ENCODE data around the gene PLCL2.
A peak's percentile ranks its signal among the peaks of the same experiment; 100 is the strongest.

Gene PLCL2

GRCh38 chr3:17089314-17089700 lies 204.6 kb downstream of the PLCL2 start:
- Histone ChIP-seq H3K4me1 (ENCODE audit: control insufficient read depth in 1 of 2, insufficient read depth in 1 of 2, low read depth in 1 of 2, low read length in 1 of 2) (no peaks in the 10 kb centered on the region), H3K4me3 (ENCODE audit: low read depth in 1 of 2, low read length in 1 of 2) (no peak overlapping the region), H3K36me3 (peaks cover 70% of the 10 kb centered on the region), H3K27ac (no peak overlapping the region), H3K27me3 (no peaks in the 10 kb centered on the region), H3K9me3 (no peaks in the 10 kb centered on the region)
- TF ChIP-seq, protein P1, sequence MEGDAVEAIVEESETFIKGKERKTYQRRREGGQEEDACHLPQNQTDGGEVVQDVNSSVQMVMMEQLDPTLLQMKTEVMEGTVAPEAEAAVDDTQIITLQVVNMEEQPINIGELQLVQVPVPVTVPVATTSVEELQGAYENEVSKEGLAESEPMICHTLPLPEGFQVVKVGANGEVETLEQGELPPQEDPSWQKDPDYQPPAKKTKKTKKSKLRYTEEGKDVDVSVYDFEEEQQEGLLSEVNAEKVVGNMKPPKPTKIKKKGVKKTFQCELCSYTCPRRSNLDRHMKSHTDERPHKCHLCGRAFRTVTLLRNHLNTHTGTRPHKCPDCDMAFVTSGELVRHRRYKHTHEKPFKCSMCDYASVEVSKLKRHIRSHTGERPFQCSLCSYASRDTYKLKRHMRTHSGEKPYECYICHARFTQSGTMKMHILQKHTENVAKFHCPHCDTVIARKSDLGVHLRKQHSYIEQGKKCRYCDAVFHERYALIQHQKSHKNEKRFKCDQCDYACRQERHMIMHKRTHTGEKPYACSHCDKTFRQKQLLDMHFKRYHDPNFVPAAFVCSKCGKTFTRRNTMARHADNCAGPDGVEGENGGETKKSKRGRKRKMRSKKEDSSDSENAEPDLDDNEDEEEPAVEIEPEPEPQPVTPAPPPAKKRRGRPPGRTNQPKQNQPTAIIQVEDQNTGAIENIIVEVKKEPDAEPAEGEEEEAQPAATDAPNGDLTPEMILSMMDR (IDR thresholded peaks at IDR 0.05): no peak

- Histone ChIP-seq H3K4me1 (ENCODE audit: control insufficient read depth in 1 of 2, insufficient read depth in 1 of 2, low read depth in 1 of 2, low read length in 1 of 2) (no peaks in the 10 kb centered on the region), H3K36me3 (peaks cover 70% of the 10 kb centered on the region), H3K4me3 (ENCODE audit: low read depth in 1 of 2, low read length in 1 of 2) (no peak overlapping the region), H3K9me3 (no peaks in the 10 kb centered on the region), H3K27ac (no peak overlapping the region), H3K27me3 (no peaks in the 10 kb centered on the region)
- TF ChIP-seq, protein P1 (IDR thresholded peaks at IDR 0.05): no peak
Measured at GRCh38 chr3:17090280-17090983, 205.7 kb downstream of the PLCL2 start.

DNA sequence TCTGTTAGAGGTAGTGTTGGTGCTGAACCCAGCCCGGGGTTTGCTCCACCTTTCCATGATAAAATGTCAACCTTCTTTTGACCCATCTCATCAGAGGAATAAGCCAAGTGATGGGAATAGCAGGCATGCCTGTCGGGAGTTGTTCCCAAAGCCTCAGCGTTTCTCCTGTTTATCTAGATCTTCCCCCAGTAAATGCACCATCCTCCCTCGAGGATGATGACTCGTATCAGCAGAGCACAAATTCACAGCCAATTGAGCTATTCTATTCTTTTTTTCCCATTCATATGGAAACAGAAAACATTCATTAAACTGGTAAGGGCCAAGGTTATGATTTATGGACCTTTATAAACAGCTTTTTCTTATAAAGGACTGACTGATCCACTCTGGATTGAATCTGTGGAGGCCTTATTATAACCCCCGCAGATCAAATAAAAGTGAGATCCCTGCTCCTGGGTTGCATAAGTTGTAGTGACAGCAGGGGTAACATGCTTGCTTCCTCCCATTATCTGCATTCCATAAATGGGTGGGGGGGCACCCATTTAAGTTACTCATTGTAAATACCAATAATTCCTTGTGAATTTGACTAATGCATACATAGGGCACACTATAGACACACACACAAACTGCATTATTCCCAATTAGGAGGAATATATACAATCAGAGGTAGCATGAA lies 207.3 kb downstream of the PLCL2 start:
- TF ChIP-seq, protein P1 (IDR thresholded peaks at IDR 0.05): no peak

GRCh38 chr3:17092583-17092933 lies 207.8 kb downstream of the PLCL2 start:
- H3K36me3 ChIP-seq: peaks cover 56% of the 10 kb centered on the region

More for the DNA sequence above, 207.3 kb downstream of the PLCL2 start:
- Histone ChIP-seq H3K9me3 (no peaks in the 10 kb centered on the region), H3K36me3 (peaks cover 59% of the 10 kb centered on the region), H3K27me3 (no peaks in the 10 kb centered on the region), H3K27ac (peak overlapping the region; percentile 23), H3K4me3 (ENCODE audit: low read depth in 1 of 2, low read length in 1 of 2) (no peak overlapping the region), H3K4me1 (ENCODE audit: control insufficient read depth in 1 of 2, insufficient read depth in 1 of 2, low read depth in 1 of 2, low read length in 1 of 2) (no peaks in the 10 kb centered on the region)

GRCh38 chr3:17094551-17094950 lies 209.8 kb downstream of the PLCL2 start:
- no peaks in the 10 kb centered on the region for H3K27me3 ChIP-seq
- no peaks in the 10 kb centered on the region for H3K9me3 ChIP-seq
- TF ChIP-seq, protein P1 (IDR thresholded peaks at IDR 0.05): no peak
- H3K4me1 ChIP-seq (ENCODE audit: control insufficient read depth in 1 of 2, insufficient read depth in 1 of 2, low read depth in 1 of 2, low read length in 1 of 2): no peaks in the 10 kb centered on the region
- H3K36me3 ChIP-seq: peaks cover 42% of the 10 kb centered on the region
- no peak overlapping the region for H3K27ac ChIP-seq
- no peak overlapping the region for H3K4me3 ChIP-seq (ENCODE audit: low read depth in 1 of 2, low read length in 1 of 2)

More at GRCh38 chr3:17092583-17092933, 207.8 kb downstream of the PLCL2 start:
- Histone ChIP-seq H3K27me3 (no peaks in the 10 kb centered on the region), H3K4me1 (ENCODE audit: control insufficient read depth in 1 of 2, insufficient read depth in 1 of 2, low read depth in 1 of 2, low read length in 1 of 2) (no peaks in the 10 kb centered on the region), H3K27ac (peak overlapping the region; percentile 23), H3K4me3 (ENCODE audit: low read depth in 1 of 2, low read length in 1 of 2) (no peak overlapping the region), H3K9me3 (no peaks in the 10 kb centered on the region)
- TF ChIP-seq, protein P1 (IDR thresholded peaks at IDR 0.05): no peak

Data from neutrophil (primary cell).